Nucleus accumbens (tissue), 56 donors: Measurements from ENCODE around the gene TRPV4.

Source experiments
- DNase-seq, 56 donors: peaks; one replicate each; lab custom pipeline; 2025; lab: John Stamatoyannopoulos, UW

The TRPV4 gene

GRCh38 chr12:109810954-109811623 lies 22.1 kb downstream of the TRPV4 start:
- no peak for DNase-seq

- no peak for DNase-seq
These were observed 24.1 kb downstream of the TRPV4 start for GRCh38 chr12:109808876-109809646.

GRCh38 chr12:109807954-109808643 lies 25.1 kb downstream of the TRPV4 start:
- no peak for DNase-seq

- peak in 47 of 56 donors; percentile 2 to 80 (median 41) for DNase-seq
These were observed 28.1 kb downstream of the TRPV4 start for GRCh38 chr12:109804820-109805761.

GRCh38 chr12:109803678-109804077 lies 29.5 kb downstream of the TRPV4 start:
- no peak for DNase-seq

- no peak for DNase-seq
These were observed 30.4 kb downstream of the TRPV4 start for GRCh38 chr12:109802828-109803227.

GRCh38 chr12:109800536-109800935 lies 32.7 kb downstream of the TRPV4 start:
- DNase-seq: no peak

- no peak for DNase-seq
These were observed 34.5 kb downstream of the TRPV4 start for GRCh38 chr12:109798691-109799090.

GRCh38 chr12:109797905-109798669 lies 35.1 kb downstream of the TRPV4 start:
- DNase-seq: peak in 3 of 56 donors; percentile 1 to 8 (median 1)

GRCh38 chr12:109796057-109796456 lies 37.1 kb downstream of the TRPV4 start:
- DNase-seq: no peak

GRCh38 chr12:109795023-109795422 lies 38.2 kb downstream of the TRPV4 start:
- DNase-seq: no peak

GRCh38 chr12:109793826-109794501 lies 39.2 kb downstream of the TRPV4 start:
- no peak for DNase-seq

GRCh38 chr12:109793411-109793810 lies 39.8 kb downstream of the TRPV4 start:
- no peak for DNase-seq

GRCh38 chr12:109792992-109793391 lies 40.2 kb downstream of the TRPV4 start:
- no peak for DNase-seq

GRCh38 chr12:109789526-109790048 lies 43.6 kb downstream of the TRPV4 start:
- no peak for DNase-seq

- no peak for DNase-seq
These were observed 46.4 kb downstream of the TRPV4 start for GRCh38 chr12:109786799-109787198.

- DNase-seq: no peak
These were observed 47.3 kb downstream of the TRPV4 start for GRCh38 chr12:109785854-109786253.

- no peak for DNase-seq
These were observed 49.3 kb downstream of the TRPV4 start for GRCh38 chr12:109783965-109784244.
